Choroid plexus epithelial cell (primary cell): ENCODE results near the gene EXOC4.

Experiments used
- DNase-seq: peaks from one replicate; pipeline ENCODE4 v3.0.0-alpha.2; 2010; ENCODE audit warnings: low read depth
- H3K4me3 ChIP-seq: 2 replicates; pipeline ENCODE4 v1.5.1; 2011; ENCODE audit warnings: low read depth, mild to moderate bottlenecking, control low read depth, low read length, moderate library complexity
- CTCF ChIP-seq: conservative IDR thresholded peaks from 2 replicates; pipeline ENCODE4 v1.5.1; 2011; ENCODE audit warnings: low read depth, mild to moderate bottlenecking, control low read depth, inconsistent platforms, low read length, moderate library complexity

Gene EXOC4

GRCh38 chr7:134088199-134088598 lies 835.3 kb downstream of the EXOC4 start:
- no peak for DNase-seq
- TF ChIP-seq CTCF, result no peak

GRCh38 chr7:134089446-134089845 lies 836.6 kb downstream of the EXOC4 start:
- TF ChIP-seq CTCF, result no peak
- no peak for DNase-seq
- H3K4me3 ChIP-seq, result no peak overlapping the region

More at GRCh38 chr7:134088199-134088598, 835.3 kb downstream of the EXOC4 start:
- H3K4me3 ChIP-seq, result no peak overlapping the region

GRCh38 chr7:134098072-134098471 lies 845.2 kb downstream of the EXOC4 start:
- H3K4me3 ChIP-seq, result no peak overlapping the region
- no peak for TF ChIP-seq CTCF
- DNase-seq, result no peak

GRCh38 chr7:134101716-134102115 lies 848.8 kb downstream of the EXOC4 start:
- DNase-seq, result no peak
- no peak overlapping the region for H3K4me3 ChIP-seq
- no peak for TF ChIP-seq CTCF

- no peak overlapping the region for H3K4me3 ChIP-seq
- no peak for TF ChIP-seq CTCF
- DNase-seq, result no peak
Measured at GRCh38 chr7:134104166-134104565, 851.3 kb downstream of the EXOC4 start.

GRCh38 chr7:134105841-134106240 lies 853.0 kb downstream of the EXOC4 start:
- no peak for TF ChIP-seq CTCF
- DNase-seq, result no peak
- H3K4me3 ChIP-seq, result no peak overlapping the region

- peak; percentile 14 for TF ChIP-seq CTCF
- peak; percentile 4 for DNase-seq
- no peak overlapping the region for H3K4me3 ChIP-seq
Measured at GRCh38 chr7:134108802-134109201, 855.9 kb downstream of the EXOC4 start.
